ENCODE results near the gene TARS2.

Gene TARS2

GRCh38 chr1:150484431-150484830 lies 2.8 kb upstream of the TARS2 start:
- TF ChIP-seq TCF12 (IDR thresholded peaks at IDR 0.05; ENCODE audit: low read depth) (no peak), USF1 (IDR thresholded peaks at IDR 0.05) (no peak), CEBPB (IDR thresholded peaks at IDR 0.05) (no peak), MAX (IDR thresholded peaks at IDR 0.05) (no peak), EP300 (IDR thresholded peaks at IDR 0.05; ENCODE audit: borderline replicate concordance) (no peak), ZBTB7A (IDR thresholded peaks at IDR 0.05; ENCODE audit: low read depth) (no peak), FOXM1 (IDR thresholded peaks at IDR 0.05; ENCODE audit: borderline replicate concordance, low read depth) (no peak), TAF1 (IDR thresholded peaks at IDR 0.05; ENCODE audit: low read depth) (no peak), TEAD4 (IDR thresholded peaks at IDR 0.05) (no peak), CREB1 (IDR thresholded peaks at IDR 0.05; ENCODE audit: low read depth) (no peak), NFIC (IDR thresholded peaks at IDR 0.05) (no peak), REST (IDR thresholded peaks at IDR 0.05; ENCODE audit: low read depth) (no peak), RAD21 (IDR thresholded peaks at IDR 0.05; ENCODE audit: low read depth) (no peak), YY1 (IDR thresholded peaks at IDR 0.05; ENCODE audit: low read depth) (no peak), EGR1 (IDR thresholded peaks at IDR 0.05) (no peak)

GRCh38 chr1:150484861-150485260 lies 2.4 kb upstream of the TARS2 start:
- TF ChIP-seq EP300 (IDR thresholded peaks at IDR 0.05; ENCODE audit: borderline replicate concordance) (no peak), RAD21 (IDR thresholded peaks at IDR 0.05; ENCODE audit: low read depth) (peak; percentile 41)

- no peak for TF ChIP-seq TCF12 (IDR thresholded peaks at IDR 0.05; ENCODE audit: low read depth)
- no peak for TF ChIP-seq MAX (IDR thresholded peaks at IDR 0.05)
- no peak for TF ChIP-seq REST (IDR thresholded peaks at IDR 0.05; ENCODE audit: low read depth)
- TF ChIP-seq CREB1 (IDR thresholded peaks at IDR 0.05; ENCODE audit: low read depth): no peak
- TF ChIP-seq EP300 (IDR thresholded peaks at IDR 0.05; ENCODE audit: borderline replicate concordance): no peak
- no peak for TF ChIP-seq RAD21 (IDR thresholded peaks at IDR 0.05; ENCODE audit: low read depth)
- no peak for TF ChIP-seq FOXM1 (IDR thresholded peaks at IDR 0.05; ENCODE audit: borderline replicate concordance, low read depth)
- TF ChIP-seq TEAD4 (IDR thresholded peaks at IDR 0.05): no peak
- TF ChIP-seq CEBPB (IDR thresholded peaks at IDR 0.05): no peak
- TF ChIP-seq USF1 (IDR thresholded peaks at IDR 0.05): no peak
- no peak for TF ChIP-seq ZBTB7A (IDR thresholded peaks at IDR 0.05; ENCODE audit: low read depth)
- TF ChIP-seq TAF1 (IDR thresholded peaks at IDR 0.05; ENCODE audit: low read depth): no peak
- no peak for TF ChIP-seq NFIC (IDR thresholded peaks at IDR 0.05)
- TF ChIP-seq YY1 (IDR thresholded peaks at IDR 0.05; ENCODE audit: low read depth): no peak
- no peak for TF ChIP-seq EGR1 (IDR thresholded peaks at IDR 0.05)
Observed at GRCh38 chr1:150487763-150488115, 520 bp downstream of the TARS2 start.

- TF ChIP-seq FOXM1 (IDR thresholded peaks at IDR 0.05; ENCODE audit: borderline replicate concordance, low read depth): no peak
Observed at GRCh38 chr1:150493175-150493574, 6.0 kb downstream of the TARS2 start.

GRCh38 chr1:150498342-150498741 lies 11.1 kb downstream of the TARS2 start:
- TF ChIP-seq MAX (IDR thresholded peaks at IDR 0.05) (no peak), TCF12 (IDR thresholded peaks at IDR 0.05; ENCODE audit: low read depth) (no peak), REST (IDR thresholded peaks at IDR 0.05; ENCODE audit: low read depth) (no peak), ZBTB7A (IDR thresholded peaks at IDR 0.05; ENCODE audit: low read depth) (no peak), CEBPB (IDR thresholded peaks at IDR 0.05) (no peak), TEAD4 (IDR thresholded peaks at IDR 0.05) (no peak), TAF1 (IDR thresholded peaks at IDR 0.05; ENCODE audit: low read depth) (no peak), NFIC (IDR thresholded peaks at IDR 0.05) (no peak), RAD21 (IDR thresholded peaks at IDR 0.05; ENCODE audit: low read depth) (no peak), EGR1 (IDR thresholded peaks at IDR 0.05) (no peak), CREB1 (IDR thresholded peaks at IDR 0.05; ENCODE audit: low read depth) (no peak), FOXM1 (IDR thresholded peaks at IDR 0.05; ENCODE audit: borderline replicate concordance, low read depth) (no peak), YY1 (IDR thresholded peaks at IDR 0.05; ENCODE audit: low read depth) (no peak), USF1 (IDR thresholded peaks at IDR 0.05) (no peak), EP300 (IDR thresholded peaks at IDR 0.05; ENCODE audit: borderline replicate concordance) (no peak)
